Stimulated activated CD8-positive, alpha-beta memory T cell treated with anti-CD3 and anti-CD28 coated beads, Interleukin-7, amount 100 ng/mL, for 24 hours (primary cell): Measurements from ENCODE around the gene ZBTB20.
"Not testable (repeated sequence)": the region's sequence is repeated elsewhere in the genome, so short reads cannot be mapped to it uniquely, and the experiment has no call there.

Experiments
- DNase-seq: peaks from one replicate; pipeline ENCODE4 v3.0.0-alpha.2; 2020; ENCODE audit warnings: low read depth

Gene ZBTB20

GRCh38 chr3:114831861-114832260 is 315.2 kb downstream of the ZBTB20 start:
- no peak for DNase-seq

DNA sequence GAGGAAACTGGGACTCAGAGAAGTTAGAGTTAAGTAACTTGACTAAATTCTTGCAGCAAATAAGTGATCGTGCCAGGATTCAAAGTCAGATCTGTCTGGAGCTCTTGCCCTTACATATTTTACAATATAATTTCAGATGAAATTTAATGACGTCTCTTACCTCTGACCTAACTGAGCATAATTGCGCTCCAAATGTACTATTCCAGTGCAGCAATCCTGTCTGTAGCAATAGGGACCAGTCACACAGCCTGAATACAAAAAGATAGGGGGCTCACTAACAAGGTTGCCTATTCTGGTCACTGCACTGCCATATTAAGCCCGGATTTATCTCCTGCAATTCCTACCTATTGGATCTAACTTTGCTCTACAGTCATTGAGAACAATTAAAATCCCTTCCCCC is 316.4 kb downstream of the ZBTB20 start:
- no peak for DNase-seq

DNA sequence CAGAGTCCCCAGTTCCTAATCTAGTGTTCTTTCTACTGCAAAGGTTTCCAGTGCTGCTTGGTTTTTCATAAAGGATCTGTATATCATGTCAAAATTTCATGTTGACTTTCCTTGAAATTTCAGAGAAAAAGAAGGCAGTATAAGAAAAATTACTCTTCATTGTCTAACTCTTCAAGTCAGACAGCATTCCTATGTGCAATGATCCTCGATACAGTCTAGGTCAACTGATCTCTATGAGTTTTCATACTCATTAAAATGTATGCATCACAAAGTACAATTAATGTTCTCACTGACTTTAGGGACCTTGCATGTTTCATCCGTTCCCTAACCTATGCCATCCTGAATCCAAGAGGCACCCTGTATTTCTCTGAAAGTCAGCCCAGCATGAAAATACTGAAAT is 317.3 kb downstream of the ZBTB20 start:
- DNase-seq, result no peak

DNA sequence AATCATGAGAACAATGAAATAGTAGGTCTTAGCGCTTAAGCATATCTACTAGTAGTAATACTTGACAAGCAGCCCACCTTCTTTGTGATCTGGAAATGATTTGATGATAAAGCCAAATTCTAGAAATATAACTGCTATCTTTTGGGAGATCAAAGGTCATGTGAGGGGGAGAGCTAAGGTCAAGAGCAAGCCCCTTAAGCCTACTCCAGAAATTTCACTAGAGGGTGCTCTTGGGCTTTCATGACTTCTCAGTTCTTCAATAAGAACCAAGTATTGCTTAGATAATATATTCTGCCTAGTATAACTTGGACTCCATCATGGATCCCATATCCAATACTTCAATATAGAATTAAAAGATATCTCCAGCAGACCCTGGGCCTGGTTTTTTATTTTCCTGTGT is 319.6 kb downstream of the ZBTB20 start:
- DNase-seq, result no peak

GRCh38 chr3:114824014-114824413 is 323.1 kb downstream of the ZBTB20 start:
- no peak for DNase-seq

- DNase-seq, result no peak
These were observed 324.0 kb downstream of the ZBTB20 start for GRCh38 chr3:114823061-114823460.

DNA sequence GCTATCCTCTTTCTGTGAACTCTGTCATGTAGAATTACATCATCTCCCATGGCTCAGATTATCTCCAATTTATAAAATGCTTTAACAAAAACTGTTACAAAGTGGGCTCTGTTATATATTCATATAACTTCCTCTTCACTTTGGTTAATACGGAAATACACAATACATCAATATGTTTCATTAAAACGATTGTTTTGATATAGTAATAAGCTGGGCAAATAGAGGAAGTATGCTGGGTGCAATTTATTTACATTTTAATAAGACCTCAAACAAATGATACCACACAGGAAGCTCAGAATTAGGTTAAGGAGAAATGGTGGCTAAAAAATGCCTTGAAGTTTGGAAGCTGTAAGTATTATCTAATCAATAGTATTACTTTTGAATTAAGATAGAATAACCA is 331.0 kb downstream of the ZBTB20 start:
- no peak for DNase-seq

DNA sequence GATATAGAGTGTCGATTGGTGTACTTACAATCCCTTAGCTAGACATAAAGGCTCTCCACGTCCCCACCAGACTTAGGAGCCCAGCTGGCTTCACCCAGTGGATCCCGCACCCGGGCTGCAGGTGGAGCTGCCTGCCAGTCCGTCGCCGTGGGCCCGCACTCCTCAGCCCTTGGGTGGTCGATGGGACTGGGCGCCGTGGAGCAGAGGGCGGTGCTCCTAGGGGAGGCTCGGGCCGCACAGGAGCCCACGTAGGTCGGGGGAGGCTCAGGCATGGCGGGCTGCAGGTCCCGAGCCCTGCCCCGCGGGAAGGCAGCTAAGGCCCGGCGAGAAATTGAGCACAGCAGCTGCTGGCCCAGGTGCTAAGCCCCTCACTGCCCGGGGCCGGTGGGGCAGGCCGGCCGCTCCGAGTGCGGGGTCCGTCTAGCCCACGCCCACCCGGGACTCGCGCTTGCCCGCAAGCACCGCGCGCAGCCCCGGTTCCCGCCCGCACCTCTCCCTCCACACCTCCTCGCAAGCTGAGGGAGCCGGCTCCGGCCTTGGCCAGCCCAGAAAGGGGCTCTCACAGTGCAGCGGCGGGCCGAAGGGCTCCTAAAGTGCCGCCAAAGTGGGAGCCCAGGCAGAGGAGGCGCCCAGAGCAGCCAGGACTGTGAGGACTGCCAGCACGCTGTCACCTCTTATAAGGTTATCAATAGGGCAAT is 334.4 kb downstream of the ZBTB20 start:
- DNase-seq, result not testable (repeated sequence)

GRCh38 chr3:114809668-114810413 is 337.2 kb downstream of the ZBTB20 start:
- DNase-seq, result no peak

DNA sequence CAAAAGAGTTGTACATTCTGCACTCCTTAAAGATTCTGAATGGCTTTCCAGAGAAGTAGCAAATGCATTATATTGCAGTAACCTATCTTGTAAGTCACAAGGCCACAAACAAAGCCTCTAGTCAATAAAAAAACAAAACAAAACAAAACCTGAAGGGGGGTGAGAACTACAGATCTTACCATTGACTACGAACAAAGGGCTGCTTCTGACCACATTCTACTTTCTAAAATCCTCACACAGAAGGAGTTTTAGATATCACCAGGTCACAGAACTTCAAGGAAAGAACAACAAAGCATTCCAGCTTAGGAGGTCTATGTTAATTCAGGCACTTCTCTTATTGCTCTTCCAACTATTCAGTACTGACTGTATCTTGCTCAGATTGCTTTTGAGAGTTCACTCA is 343.0 kb downstream of the ZBTB20 start:
- DNase-seq, result no peak

DNA sequence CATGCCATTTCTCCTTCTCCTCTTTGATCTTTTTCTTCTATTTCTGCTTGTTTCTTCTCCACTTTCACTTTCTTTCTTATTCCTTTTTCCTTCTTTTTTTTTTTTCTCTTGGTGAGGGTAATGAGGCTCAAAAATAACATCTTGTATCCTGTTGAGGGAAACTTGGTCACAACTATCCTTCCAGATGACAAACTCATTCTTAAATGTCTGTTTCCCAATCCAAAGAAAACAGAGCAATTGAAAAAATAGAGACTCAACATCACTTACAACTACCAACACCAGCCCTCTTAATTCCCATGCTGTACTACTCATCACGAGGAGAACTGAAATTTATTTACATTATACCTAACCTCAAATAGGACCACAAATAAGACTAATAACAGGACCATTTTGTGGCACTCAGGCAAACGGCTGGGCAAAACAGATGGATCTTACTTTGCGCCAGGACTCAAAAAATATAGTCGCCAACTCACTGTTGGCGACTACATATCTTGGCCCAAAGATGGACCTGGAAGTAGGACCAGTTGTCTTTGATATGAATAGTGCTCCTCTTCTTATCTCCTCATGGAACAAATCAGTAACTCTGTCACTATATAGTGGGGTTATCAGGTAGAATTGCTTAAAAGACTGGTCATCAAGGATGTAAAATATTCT is 343.9 kb downstream of the ZBTB20 start:
- DNase-seq, result no peak

- DNase-seq, result no peak
These were observed 346.6 kb downstream of the ZBTB20 start for GRCh38 chr3:114800272-114801031.

- DNase-seq, result no peak
These were observed 347.3 kb downstream of the ZBTB20 start for GRCh38 chr3:114799816-114800215.

GRCh38 chr3:114796796-114797195 is 350.3 kb downstream of the ZBTB20 start:
- DNase-seq, result no peak

- DNase-seq, result no peak
These were observed 352.0 kb downstream of the ZBTB20 start for GRCh38 chr3:114794894-114795630.

GRCh38 chr3:114792159-114792918 is 354.7 kb downstream of the ZBTB20 start:
- DNase-seq, result no peak

GRCh38 chr3:114790752-114791151 is 356.3 kb downstream of the ZBTB20 start:
- DNase-seq, result no peak

DNA sequence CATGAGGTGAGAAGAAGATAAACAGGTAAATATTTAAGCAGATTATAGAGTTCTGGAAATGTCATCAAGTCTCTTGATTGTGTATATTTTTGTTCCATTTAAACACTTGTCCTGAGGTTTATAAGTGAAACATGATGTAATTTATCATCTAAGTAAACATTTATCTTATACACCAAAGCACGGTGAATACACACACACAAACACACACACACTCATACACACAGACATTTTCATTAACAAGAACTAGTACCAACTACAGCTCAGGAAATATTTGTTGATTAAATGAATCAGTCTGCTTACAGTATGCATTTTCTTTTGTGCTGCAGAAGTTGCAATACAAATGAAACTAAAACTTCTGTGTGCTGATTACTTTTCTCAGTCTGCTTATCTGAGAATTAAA is 357.3 kb downstream of the ZBTB20 start:
- DNase-seq, result no peak

DNA sequence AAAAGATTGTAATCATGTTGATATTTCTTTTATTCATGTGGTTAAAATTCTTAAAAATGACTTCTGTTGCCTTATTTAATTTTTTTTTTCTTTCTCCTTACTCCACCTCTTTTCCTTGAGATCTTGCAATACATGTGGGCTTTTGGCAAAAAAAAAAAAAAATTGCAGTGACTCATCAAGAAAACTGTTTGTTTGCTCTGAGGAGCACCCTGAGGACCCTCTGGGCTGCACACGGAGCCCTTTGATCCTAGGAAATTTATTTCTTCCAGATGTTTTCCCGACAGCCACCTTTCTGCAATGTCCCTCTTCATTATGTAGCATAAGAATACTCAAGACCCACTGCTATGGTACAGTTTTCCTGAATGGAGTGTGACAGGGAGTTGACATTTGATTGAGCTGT is 371.7 kb downstream of the ZBTB20 start:
- no peak for DNase-seq

DNA sequence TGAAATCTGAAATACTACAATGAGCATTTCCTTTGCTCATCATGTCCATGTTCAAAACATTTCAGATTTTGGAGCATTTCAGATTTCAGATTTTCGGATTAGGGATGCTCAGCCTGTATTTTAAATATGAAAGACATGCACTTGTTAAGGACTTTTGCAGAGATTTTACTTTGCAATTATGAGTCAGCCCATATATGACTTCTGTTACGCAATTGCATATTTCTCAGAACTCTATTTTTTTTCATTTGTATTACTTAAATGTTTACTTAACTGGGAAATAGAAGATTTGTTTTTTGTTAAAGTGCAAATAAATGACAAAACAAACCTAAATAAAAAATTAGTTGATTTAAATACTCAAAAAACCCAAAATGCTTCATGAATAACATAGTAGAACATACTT is 376.2 kb downstream of the ZBTB20 start:
- DNase-seq, result no peak

- no peak for DNase-seq
These were observed 383.0 kb downstream of the ZBTB20 start for GRCh38 chr3:114764056-114764492.
